ENCODE data around the gene IFT81. TPM values are rescaled to one million over a fixed set of nuclear protein-coding genes. Genes with fewer than 3 reads are reported as not detected.

IFT81 gene
- total RNA-seq, 1 donor from 2014 or later = 33.8 TPM

DNA sequence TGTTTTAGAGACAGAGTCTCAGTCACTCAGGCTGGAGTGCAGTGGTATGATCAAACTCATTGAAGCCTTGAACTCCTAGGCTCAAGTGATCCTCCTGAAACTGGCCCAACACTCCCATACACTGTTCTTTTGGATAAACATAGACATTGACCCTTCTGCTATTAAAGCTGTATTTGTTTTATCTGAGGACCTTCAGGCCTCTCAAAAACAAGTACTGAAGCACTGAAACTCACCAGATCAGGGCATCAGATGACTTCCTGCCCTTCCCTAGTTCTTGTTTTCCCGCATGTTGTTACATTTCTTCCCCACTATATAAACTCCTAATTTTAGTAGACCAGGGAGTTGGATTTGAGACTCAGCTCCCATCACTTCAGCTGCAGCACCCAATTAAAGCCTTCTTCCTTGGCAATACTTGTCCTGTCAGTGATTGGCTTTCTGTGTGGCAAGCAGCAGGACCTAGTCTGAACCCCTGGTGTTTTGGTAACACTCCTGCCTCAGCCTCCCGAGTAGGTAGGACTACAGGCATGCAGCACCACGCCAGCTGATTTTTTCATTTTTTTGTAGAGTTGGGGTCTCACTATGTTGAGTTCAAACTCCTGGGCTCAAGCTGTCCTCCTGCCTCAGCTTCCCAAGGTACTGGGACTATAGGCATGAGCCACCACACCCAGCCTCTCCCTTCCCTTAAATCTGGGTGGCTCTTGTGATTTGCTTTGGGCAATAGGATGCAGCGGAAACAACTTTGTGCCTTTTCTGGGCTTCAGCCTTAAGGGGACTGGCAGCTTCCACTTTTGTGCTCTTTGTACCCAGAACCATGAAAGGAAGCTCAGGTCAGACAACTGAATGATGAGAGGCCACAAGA, 12.5 kb upstream of the IFT81 start:
- DNase-seq (ENCODE audit: extremely low spot score, unreplicated experiment) = no peak
- Mint-ChIP-seq H3K4me3 (no peak overlapping the region), H3K4me1 (ENCODE audit: unreplicated experiment) (peaks cover 28% of the 10 kb centered on the region), H3K36me3 (no peaks in the 10 kb centered on the region), H3K9me3 (no peaks in the 10 kb centered on the region), H3K27ac (no peak overlapping the region), H3K27me3 (no peaks in the 10 kb centered on the region)
- TF ChIP-seq CTCF (conservative IDR thresholded peaks at IDR 0.05) = no peak

DNA sequence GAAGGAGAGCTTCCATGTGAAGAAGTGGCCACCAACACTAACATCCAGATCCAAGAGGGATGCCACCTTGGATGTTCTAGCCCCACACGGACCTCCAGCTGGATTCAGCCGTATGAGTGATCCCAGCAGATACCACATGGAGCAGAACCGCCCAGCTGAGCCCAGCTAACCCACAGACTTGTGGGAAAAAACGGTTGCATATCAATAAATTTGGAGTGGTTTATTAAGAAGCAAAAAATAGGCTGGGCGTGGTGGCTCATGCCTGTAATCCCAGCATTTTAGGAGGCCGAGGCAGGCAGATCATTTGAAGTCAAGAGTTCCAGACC, 11.9 kb upstream of the IFT81 start:
- Mint-ChIP-seq H3K4me1 (ENCODE audit: unreplicated experiment) (peaks cover 28% of the 10 kb centered on the region), H3K4me3 (no peak overlapping the region), H3K27me3 (no peaks in the 10 kb centered on the region), H3K9me3 (no peaks in the 10 kb centered on the region), H3K36me3 (no peaks in the 10 kb centered on the region), H3K27ac (no peak overlapping the region)
- no peak for TF ChIP-seq CTCF (conservative IDR thresholded peaks at IDR 0.05)
- no peak for DNase-seq (ENCODE audit: extremely low spot score, unreplicated experiment)

GRCh38 chr12:110114528-110114937, 9.6 kb upstream of the IFT81 start:
- Mint-ChIP-seq H3K9me3 (no peaks in the 10 kb centered on the region), H3K4me1 (ENCODE audit: unreplicated experiment) (peaks cover 10% of the 10 kb centered on the region), H3K4me3 (no peak overlapping the region), H3K27ac (no peak overlapping the region), H3K36me3 (no peaks in the 10 kb centered on the region), H3K27me3 (no peaks in the 10 kb centered on the region)
- no peak for TF ChIP-seq CTCF (conservative IDR thresholded peaks at IDR 0.05)
- DNase-seq (ENCODE audit: extremely low spot score, unreplicated experiment) = no peak

- DNase-seq (ENCODE audit: extremely low spot score, unreplicated experiment) = no peak
- Mint-ChIP-seq H3K9me3 (no peaks in the 10 kb centered on the region), H3K4me1 (ENCODE audit: unreplicated experiment) (peaks cover 4% of the 10 kb centered on the region), H3K4me3 (no peak overlapping the region), H3K27me3 (no peaks in the 10 kb centered on the region), H3K36me3 (no peaks in the 10 kb centered on the region), H3K27ac (no peak overlapping the region)
- no peak for TF ChIP-seq CTCF (conservative IDR thresholded peaks at IDR 0.05)
Measured at GRCh38 chr12:110115675-110116074, 8.5 kb upstream of the IFT81 start.

DNA sequence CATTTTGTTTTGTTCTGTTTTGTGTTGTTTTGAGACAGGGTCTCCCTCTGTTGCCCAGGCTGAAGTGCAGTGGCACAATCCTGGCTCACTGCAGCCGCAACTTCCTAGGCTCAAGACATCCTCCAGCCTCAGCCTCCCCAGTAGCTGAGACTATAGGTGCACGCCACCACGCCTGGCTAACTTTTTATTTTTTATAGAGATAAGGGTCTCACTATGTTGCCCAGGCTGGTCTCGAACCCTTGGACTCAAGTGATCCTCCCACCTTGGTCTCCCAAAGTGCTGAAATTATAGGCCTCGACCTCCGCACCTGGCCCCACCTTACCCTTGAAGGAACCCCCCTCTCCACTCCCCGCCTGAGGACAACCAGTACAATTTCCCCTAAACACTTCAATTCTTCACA, 7.5 kb upstream of the IFT81 start:
- no peak overlapping the region for H3K27ac Mint-ChIP-seq
- DNase-seq (ENCODE audit: extremely low spot score, unreplicated experiment) = no peak
- H3K4me1 Mint-ChIP-seq (ENCODE audit: unreplicated experiment) = peaks cover 4% of the 10 kb centered on the region
- no peak overlapping the region for H3K4me3 Mint-ChIP-seq
- no peaks in the 10 kb centered on the region for H3K36me3 Mint-ChIP-seq
- no peaks in the 10 kb centered on the region for H3K9me3 Mint-ChIP-seq
- no peak for TF ChIP-seq CTCF (conservative IDR thresholded peaks at IDR 0.05)
- no peaks in the 10 kb centered on the region for H3K27me3 Mint-ChIP-seq

All from type B pancreatic cell (in vitro differentiated cells).